SIG-M5 treated with dmso at 0.1 percent for 504 hours (cell line): ENCODE data around the gene UBE2D1.

Experiments used
- DNase-seq: peaks from one replicate; lab custom pipeline; 2025; ENCODE audit not compliant: unreplicated experiment; lab: John Stamatoyannopoulos, UW

Gene UBE2D1

DNA sequence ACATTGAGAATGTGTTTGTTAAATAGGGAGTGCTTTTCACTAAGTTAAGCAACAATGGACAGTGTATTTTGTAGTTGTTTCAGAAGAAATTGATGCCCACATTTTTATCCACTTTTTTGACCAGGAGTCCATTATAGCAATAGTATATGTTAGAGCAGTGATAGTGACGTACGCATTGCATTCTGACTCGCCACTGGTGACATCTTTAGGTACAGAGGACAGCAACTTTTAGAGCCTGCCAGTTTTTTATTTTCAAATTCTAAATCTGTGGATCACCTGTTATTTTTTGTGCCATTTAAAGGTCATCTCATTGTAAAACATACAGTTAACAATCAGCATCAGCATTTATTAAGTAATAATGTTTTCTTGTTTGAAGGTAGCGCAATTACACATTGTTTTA, 1.4 kb downstream of the UBE2D1 start:
- no peak for DNase-seq

DNA sequence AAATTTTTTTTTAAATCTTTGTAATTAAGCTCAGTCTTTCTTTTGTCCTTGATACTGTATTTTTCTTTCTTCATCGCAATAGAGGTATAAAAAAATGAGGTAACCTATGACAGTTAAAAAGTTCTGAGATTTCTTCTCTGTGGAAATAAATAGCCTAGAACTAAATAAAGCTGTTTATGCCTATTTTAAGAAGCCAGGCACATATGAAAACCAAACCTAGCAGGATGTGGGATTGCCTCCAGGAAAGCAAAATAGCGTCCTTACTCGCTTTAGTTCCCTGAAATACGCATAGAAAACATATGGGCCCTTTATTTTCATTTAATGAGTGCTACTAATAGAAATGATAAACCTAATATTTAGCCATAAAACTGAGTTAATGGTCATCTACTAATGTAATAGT, 6.6 kb downstream of the UBE2D1 start:
- DNase-seq: no peak

DNA sequence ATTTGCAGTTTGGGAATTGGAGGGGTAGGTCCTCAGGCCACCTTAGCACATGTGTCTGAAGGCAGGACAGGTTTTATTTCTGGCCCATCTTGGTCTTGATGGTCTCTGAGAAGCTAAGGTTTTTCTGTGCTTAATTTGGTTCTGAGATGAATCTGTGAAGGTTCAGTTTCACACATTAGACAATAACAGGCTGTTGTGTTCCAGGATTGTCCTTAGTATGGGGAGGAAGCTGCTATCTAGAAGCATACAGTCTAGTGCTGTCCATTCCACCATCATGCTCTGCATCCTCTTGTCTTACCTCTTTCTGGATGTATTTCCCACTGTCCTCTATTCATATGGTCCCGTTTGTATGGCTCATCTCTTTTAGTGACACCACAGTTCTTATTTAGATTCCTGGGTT, 7.1 kb downstream of the UBE2D1 start:
- no peak for DNase-seq

DNA sequence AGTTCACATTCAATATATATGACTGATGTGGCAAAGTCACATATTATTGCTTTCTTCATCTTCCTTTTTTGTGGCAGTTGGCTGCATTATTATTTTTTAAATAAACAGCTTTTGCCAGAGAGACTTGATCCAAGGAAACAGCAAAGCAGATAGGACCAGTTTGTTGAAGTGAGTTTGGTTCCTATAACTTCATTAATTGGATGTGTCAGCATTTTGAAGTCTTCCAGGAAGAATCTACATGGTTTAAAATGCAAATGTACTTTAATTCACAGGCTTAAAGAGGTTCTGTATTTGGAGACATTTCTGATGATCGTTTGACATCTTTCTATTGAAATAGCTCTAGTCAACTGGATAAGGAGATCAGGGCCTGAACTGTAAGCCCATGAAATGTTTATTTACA, 13.2 kb downstream of the UBE2D1 start:
- no peak for DNase-seq

DNA sequence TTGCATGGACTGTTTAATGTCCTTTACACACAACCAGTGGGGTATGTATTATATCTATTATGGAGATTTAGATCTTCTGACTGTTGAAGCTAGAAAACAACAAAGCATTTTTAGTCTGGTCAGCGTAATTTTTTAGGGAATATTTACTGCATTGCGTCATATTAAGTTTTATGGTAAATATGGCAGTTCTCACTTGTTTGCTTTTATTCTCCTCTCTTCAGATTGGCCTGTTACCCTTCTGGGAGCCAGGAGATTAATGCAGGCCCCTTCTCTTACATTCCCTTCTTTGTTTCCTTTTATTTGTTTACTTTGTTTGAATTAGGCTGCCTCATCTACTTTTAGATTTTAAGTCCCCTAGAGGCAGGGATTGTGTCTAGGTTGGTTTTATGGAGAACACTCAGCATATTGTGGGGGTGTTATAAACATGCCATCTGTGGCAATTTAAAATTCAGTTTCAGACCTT, 13.8 kb downstream of the UBE2D1 start:
- DNase-seq: no peak

DNA sequence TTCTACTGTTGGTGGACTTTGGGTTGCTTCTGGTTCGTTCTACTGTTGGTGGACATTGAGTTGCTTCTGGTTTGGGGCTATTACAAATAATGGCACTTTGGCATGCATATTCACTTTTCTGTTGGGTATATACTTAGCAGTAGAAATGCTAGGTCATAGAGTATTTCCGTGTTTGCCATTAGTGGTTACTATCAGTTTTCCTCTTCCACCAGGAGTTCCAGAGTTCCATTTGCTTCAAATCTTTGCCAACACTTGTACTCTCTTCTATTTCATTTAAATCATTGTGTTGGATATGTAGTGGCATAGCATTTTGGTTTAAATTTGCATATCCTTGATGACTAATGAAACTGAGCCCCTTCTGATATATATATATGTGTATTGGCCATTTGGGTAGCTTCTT, 15.2 kb downstream of the UBE2D1 start:
- DNase-seq: no peak

DNA sequence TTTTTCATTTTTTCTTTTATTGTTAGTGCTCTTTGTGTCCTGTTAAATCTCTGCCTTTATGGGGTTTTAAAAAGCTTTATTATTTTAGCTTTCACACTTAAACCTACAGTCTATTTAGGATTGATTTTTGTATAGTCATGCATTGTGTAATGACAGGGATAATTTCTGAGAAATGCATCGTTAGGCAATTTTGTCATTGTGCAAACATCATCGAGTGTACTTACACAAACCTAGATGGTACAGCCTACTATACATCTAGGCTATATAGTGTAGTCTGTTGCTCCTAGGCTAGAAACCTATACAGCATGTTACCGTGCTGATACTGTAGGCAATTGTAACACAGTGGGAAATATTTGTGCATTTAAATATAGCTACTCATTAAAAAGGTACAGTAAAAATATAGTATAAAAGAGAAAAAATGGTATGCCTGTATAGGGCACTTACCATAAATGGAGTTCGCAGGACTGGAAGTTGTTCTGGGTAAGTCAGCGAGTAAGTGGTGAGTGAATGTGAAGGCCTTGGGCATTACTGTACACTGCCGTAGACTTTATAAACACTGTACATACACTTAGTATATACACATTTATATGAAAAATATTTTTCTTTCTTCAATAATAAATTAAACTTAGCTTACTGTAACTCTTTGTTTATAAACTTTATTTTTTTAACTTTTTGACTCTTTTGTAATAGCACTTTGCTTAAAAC, 16.0 kb downstream of the UBE2D1 start:
- DNase-seq: peak; percentile 29

DNA sequence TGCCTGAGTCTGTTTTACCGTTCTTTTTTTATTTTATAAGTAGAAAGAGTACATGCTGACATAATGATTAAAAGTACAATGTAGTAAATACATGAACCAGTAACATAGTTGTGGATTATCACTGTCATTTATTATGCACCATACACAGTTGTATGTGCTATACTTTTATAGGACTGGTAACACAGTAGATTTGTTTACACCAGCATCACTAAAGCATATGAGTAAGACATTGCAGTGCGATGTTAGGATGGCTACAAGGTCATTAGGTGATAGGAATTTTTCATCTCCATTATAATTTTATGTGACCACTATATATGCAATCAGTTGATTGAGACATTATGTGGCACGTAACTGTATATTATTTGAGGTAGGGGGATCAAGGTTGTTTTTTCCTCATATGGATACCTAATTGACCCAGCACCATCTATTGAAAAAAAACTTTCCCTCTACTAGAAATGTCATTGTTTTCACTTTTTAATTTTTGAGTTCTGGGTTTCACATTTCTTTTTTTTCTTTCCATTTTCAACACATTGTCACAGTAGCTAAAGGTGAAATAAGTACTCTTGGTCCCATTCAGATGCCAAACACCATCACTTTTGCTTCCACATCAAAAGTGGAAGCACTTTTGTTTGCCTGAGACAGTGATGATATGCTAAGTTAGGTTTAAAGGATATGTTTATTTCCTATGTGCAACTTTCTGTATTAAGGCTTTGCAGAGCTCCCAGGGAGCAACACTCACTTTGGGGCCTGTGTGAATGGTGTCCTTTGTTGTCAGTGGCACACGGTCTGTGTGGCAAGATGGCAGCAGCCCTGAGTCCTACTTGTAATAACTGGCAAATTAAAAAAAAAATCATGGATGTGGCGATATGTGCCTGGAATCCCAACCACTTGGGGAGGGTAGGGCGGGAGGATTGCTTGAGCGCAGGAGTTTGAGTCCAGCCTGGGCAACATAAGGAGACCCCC, 17.1 kb downstream of the UBE2D1 start:
- DNase-seq: no peak

DNA sequence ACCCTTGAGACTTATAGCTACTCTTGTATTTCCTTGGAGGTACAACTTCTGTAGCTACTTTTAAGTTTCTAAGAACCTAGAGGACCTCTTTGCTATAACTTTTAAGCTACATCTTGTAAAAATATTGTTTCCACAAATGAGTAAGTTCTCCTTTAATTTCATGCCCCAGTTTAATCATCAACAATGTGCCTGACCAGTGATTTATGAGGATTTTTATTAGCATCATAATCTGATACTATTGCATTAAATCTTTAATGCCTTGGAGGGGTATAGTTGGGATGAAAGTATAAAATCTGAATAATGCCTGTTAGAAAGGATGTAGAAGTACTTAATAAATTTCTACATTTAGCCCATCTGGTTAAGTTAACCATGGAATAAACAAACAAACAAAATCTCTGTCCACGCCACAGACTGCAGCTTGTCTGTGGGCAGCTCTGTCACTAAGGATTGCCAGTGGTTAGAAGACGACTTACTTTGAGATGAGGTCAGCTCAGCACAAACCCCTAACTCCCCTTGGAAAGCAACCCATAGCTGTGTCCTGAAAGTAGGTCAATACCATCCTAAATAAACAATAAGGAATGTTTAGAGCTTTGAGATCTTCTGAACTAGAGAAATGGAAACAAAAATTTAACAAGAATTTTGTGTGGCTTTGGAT, 18.3 kb downstream of the UBE2D1 start:
- DNase-seq: no peak

DNA sequence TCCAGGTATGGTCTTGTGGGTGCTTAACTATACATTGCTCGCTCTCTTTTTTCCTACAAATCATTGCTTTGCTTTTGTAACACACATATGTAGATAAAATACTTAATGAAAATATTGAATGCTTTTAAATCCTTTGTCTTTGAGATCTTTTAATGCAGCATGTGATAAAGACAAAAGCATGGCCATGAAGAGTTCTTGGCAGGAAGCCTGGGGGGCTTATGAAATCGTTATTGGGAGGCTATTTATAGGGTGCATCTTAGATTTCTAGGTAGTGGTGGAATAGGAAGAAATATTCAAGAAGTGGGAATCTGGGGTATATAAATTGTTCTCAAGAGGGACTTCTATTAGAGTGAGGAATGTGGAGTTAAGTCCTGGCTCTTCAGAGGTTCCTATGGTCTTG, 21.9 kb downstream of the UBE2D1 start:
- DNase-seq: no peak

DNA sequence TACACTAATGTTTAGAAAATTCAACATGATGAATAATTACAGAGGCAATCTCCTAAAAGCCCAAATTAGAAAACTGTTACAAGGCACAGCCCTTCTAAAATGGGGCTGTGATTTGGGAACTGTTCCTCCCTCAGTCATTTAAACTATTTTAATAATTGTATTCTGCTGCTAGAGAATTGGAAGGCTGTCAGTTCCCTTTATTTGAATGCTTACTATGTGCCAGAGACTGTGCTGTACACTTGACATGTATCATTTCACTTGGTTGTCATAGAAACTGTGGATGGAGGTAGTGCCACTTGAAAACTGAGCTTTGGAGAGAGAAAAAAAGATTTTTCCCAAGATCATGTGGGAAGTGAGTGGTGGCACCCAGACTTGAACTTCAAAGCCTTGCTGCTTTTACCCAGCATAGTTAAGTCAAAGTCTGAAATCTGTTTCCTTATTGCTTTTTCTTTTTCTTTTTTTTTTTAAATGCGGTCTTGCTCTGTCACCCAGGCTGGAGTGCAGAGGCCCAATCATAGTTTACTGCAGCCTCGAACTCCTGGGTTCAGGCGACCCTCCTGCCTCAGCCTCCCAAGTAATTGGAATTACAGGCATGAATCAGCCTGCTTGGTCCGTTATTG, 23.6 kb downstream of the UBE2D1 start:
- DNase-seq: no peak

DNA sequence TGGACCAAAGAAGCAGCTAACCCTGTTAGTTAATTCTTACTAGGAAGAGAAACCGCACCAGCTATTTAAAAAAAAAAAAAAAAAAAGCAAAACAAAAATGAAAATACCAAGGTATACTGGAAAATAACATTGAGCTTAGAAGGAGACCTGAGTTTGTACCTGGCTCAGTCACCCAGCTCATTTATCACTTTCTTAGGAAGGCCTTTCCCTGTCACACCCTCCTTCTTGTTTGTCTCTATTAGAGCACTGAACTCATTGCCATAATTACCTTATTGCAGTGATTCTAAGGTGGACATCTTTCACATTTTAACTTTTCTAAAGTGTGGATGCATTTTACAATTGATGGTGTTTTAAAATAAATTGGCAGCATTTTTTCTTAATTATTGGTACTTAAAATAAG, 24.1 kb downstream of the UBE2D1 start:
- no peak for DNase-seq

DNA sequence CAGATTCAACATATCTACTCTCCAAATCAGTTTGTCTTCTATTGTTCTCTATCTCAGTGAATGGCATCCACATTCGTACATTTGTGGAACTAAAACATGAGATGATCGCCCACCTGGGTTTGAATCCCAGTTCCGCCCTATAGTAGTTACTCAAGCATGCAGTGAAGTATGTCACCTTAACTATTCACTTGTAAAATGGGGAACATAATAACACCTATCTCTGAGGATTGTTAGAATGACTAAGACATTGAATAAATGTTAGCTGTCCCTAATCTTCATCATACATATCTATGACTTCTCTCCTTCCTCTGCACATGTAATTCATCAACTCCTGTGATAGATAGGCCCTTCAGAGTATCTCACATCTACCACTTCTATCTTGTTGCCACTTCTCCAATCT, 24.7 kb downstream of the UBE2D1 start:
- DNase-seq: no peak

DNA sequence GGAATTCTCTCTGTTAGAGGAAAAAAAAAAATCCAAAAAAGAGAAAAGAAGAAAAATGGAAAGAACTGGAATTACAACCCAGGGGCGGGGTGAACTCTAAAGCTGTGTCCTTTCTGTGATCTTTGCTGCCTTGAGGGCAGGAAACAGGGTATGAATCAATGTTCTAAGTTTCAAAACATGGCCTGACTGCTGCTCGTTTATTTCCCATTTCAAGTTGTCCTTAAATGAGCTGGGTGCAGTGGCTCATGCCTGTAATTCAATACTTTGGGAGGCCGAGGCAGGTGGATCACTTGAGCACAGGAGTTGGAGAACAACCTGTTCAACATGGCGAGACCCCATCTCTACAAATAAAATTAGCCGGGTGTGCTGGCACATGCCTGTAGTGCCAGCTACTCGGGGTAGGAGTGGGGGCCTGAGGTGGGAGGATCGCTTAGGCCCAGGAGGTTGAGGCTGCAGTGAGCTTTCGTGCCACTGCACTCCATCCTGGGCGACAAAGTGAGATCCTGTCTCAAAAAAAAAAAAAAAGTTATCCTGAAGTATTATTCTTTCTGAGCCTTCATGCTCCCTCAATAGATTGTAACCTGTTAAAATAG, 25.7 kb downstream of the UBE2D1 start:
- no peak for DNase-seq

DNA sequence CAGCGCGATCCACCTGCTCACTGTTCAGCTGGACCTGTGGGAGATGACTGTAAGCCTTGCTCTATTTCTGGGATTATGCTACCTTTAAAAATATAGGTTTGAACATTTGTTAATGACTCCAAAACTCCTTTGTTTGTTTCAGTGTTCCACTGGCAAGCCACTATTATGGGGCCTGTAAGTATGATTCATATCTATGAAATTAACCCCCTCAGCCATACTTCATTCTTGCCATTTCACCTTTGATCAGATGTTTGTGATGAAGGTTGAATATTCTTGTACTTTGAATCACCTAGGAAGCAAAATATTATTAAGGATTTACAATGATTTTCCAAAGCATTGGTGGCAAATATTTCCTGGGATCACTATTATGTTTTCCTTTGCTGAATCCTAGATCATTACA, 26.5 kb downstream of the UBE2D1 start:
- DNase-seq: no peak

DNA sequence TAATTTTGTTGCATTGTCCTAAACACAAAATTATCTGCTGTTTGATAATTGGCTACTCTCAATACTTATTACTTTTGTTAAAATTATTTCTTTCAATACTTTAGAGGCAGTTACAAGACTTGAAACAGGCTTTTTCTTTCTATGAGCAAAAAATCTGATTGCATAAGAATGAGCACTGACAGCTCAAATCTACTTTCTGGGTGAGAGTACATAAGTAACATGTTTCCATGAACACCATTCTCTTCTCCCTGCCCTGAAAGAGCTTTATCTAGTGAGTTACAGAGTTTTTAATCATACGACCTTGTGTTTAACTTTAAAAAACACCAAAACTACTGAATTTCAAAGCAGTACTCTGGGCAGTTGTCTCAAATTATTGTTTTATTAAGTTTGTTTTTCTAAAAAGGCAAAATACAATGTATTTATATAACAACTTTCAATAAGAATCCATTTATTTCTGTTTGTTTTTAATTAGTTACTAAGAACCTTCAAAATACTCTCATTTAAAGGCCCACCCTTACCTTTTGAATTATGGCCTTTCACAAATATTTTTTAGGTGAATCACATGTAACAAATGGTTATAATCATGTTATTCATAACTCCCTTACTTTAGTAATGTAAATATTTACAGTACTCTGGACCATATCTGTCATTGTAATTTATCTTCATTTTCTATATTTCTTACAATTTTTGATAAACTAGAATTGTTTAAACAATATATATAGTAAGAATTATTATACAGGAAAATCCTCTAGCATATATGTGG, 27.4 kb downstream of the UBE2D1 start:
- DNase-seq: no peak

DNA sequence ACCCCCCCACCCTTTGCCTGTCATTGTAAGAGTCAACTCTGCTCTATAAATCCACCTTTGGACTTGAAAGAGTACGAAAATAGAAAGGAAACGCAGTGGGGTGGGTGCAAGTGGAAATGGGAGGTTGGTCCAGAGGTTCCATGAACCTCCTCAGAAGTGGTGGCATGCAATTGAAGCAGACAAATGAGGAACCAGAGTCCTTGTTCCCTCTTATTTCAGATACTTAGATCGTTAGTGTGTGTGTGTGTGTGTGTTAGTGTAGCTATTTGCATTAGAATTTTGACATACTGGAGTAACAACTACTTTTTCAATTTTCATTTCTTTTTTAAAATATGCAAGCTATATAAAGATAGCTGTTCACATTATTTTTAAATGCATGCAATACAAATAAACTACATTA, 32.3 kb downstream of the UBE2D1 start:
- peak; percentile 8 for DNase-seq

DNA sequence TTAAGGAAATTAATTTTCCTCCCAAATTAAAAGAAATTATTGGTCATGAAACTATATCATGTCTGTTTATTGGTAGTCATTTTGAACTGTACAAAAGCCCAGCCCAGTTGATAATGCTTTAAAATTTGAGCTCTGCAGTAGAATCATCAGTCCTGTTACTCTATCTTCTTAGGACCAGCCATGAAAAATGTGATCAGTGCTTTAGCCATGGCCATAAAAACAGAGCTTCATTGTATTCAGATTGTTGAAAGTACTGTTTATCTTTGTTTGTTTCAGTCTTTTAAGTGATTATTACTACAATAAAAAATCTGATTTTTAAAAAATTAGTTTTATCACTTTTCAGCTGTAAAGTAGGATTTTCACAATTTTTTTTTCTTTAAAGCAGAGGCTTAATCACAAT, 36.7 kb downstream of the UBE2D1 start:
- DNase-seq: no peak

DNA sequence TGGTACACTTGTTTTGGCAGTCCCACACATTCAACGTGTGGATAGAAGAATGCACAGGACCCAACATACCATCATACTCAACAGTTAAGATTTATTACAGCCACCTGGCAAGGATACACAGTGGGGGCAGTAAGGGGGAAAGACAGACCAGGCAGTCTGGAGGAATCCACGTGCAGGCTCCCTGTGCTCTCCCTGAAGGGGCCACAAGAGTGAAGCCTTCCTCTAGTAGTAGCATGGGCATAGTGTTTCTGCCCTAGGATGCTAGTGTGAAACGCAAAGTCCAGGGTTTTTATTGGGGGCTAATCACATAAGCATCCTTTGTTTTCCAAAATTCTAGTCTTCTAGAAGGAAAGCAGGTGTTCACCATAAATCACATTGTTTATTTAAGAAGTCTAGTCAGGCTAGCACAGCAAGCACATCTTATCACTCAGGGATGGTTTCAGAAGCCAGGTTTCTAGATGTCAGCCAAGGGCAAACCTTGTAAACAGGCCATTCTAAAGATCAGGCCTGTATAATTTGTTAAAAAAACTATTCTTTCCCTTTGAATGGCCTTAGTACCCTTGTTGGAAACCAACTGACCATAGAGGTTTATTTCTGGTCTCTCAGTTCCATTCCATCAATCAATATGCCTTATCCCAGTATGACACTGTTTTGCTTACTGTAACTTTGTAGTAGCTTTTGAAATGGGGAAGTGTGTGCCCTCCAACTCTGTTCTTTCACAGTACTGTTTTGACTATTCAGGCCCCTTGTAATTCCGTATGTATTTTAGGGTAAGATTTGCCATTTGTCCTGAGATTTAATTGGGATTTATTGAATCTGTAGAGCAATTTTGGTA, 38.0 kb downstream of the UBE2D1 start:
- DNase-seq: no peak
